CD14-positive monocyte (primary cell): Measurements from ENCODE around the gene TSG101. TPM values are rescaled to one million over a fixed set of nuclear protein-coding genes. Genes with fewer than 3 reads are reported as not detected.

Experiments
- DNase-seq, 3 donors: peaks; one replicate each; pipeline ENCODE4 v3.0.0-alpha.2; 2011 to 2022
- H2AFZ ChIP-seq: 2 replicates; pipeline ENCODE4 v1.6.0; 2012; ENCODE audit warnings: mild to moderate bottlenecking, low read depth, low read length, inconsistent platforms; ENCODE audit not compliant: insufficient read depth, poor library complexity, severe bottlenecking
- H3K27ac ChIP-seq, 2 donors: 1 replicate in 1 of 2; 2 replicates in 1 of 2; pipeline ENCODE4 v1.5.1; 2012 to 2013; ENCODE audit warnings: low read length in 2 of 2, control low read depth in 1 of 2, inconsistent platforms in 1 of 2, low read depth in 1 of 2, mild to moderate bottlenecking in 1 of 2
- H3K27me3 ChIP-seq, 2 donors: one replicate each; pipeline versions ENCODE4 v1.6.0 to v1.6.1; 2011 to 2013; ENCODE audit warnings: low read length in 2 of 2; ENCODE audit not compliant: control insufficient read depth in 2 of 2, insufficient read depth in 2 of 2
- H3K36me3 ChIP-seq, 2 donors: replicated peaks in 1 of 2; 1 replicate in 1 of 2; 2 replicates in 1 of 2; pipeline versions ENCODE4 v1.5.1 to v1.6.1; 2012 to 2013; ENCODE audit warnings: low read length in 2 of 2, control low read depth in 1 of 2, inconsistent platforms in 1 of 2, mild to moderate bottlenecking in 1 of 2; ENCODE audit not compliant: insufficient read depth in 2 of 2, control insufficient read depth in 1 of 2
- H3K4me1 ChIP-seq, 2 donors: 1 replicate in 1 of 2; 2 replicates in 1 of 2; pipeline versions ENCODE4 v1.5.1 to v1.6.1; 2012 to 2013; ENCODE audit warnings: low read length in 2 of 2, control low read depth in 1 of 2, inconsistent platforms in 1 of 2, mild to moderate bottlenecking in 1 of 2, moderate library complexity in 1 of 2; ENCODE audit not compliant: insufficient read depth in 2 of 2, control insufficient read depth in 1 of 2
- H3K4me2 ChIP-seq: replicated peaks from 2 replicates; pipeline ENCODE3; 2012; ENCODE audit warnings: low read length, moderate library complexity, mild to moderate bottlenecking; ENCODE audit not compliant: poor library complexity, severe bottlenecking; ENCODE audit errors: extremely low read depth
- H3K4me3 ChIP-seq, 3 experiments: fragments of 200-600 bp in 1 of 3; sonication (generic) in 1 of 3; replicated peaks in 1 of 3; 1 replicate in 2 of 3; 2 replicates in 1 of 3; pipeline ENCODE4 v1.5.1; 2011 to 2013; ENCODE audit warnings: low read length in 3 of 3, mild to moderate bottlenecking in 3 of 3, control low read depth in 2 of 3, low read depth in 2 of 3, inconsistent platforms in 1 of 3, moderate library complexity in 1 of 3
- H3K79me2 ChIP-seq: 2 replicates; pipeline ENCODE4 v1.6.0; 2012; ENCODE audit warnings: mild to moderate bottlenecking, control low read depth, inconsistent platforms, low read length, moderate library complexity; ENCODE audit not compliant: insufficient read depth
- H3K9ac ChIP-seq: 2 replicates; pipeline ENCODE4 v1.6.0; 2017; ENCODE audit warnings: low read length, mild to moderate bottlenecking; ENCODE audit not compliant: insufficient read depth, poor library complexity, severe bottlenecking
- H3K9me3 ChIP-seq, 2 donors: replicated peaks in 1 of 2; 1 replicate in 1 of 2; 2 replicates in 1 of 2; pipeline versions ENCODE4 v1.5.1 to v1.6.1; 2012 to 2013; ENCODE audit warnings: low read length in 2 of 2, control low read depth in 1 of 2; ENCODE audit not compliant: control insufficient read depth in 1 of 2, insufficient read depth in 1 of 2
- H4K20me1 ChIP-seq: 2 replicates; pipeline ENCODE4 v1.6.0; 2012; ENCODE audit warnings: mild to moderate bottlenecking, low read length, control low read depth, moderate library complexity; ENCODE audit not compliant: insufficient read depth
- H3K27ac Mint-ChIP-seq, 7 donors: one replicate each; pipeline ENCODE4 v1.8.0; 2020; ENCODE audit warnings: mild to moderate bottlenecking in 7 of 7, mixed read lengths in 7 of 7, moderate library complexity in 6 of 7, inconsistent platforms in 2 of 7
- H3K27me3 Mint-ChIP-seq, 3 donors: one replicate each; pipeline ENCODE4 v1.8.0; 2021 to 2022; ENCODE audit warnings: low read depth in 3 of 3, mild to moderate bottlenecking in 3 of 3, mixed read lengths in 3 of 3, moderate library complexity in 3 of 3, inconsistent platforms in 1 of 3
- H3K36me3 Mint-ChIP-seq, 2 donors: one replicate each; pipeline ENCODE4 v1.8.0; 2020; ENCODE audit warnings: mixed read lengths in 2 of 2, inconsistent platforms in 1 of 2, mild to moderate bottlenecking in 1 of 2
- H3K4me1 Mint-ChIP-seq: one replicate; pipeline ENCODE4 v1.8.0; 2020; ENCODE audit warnings: mild to moderate bottlenecking, mixed read lengths
- H3K4me3 Mint-ChIP-seq, 2 donors: one replicate each; pipeline ENCODE4 v1.8.0; 2020; ENCODE audit warnings: mild to moderate bottlenecking in 2 of 2, mixed read lengths in 2 of 2, moderate library complexity in 1 of 2
- H3K9me3 Mint-ChIP-seq, 7 donors: one replicate each; pipeline ENCODE4 v1.8.0; 2020 to 2022; ENCODE audit warnings: mixed read lengths in 7 of 7, mild to moderate bottlenecking in 6 of 7, moderate library complexity in 6 of 7, inconsistent platforms in 2 of 7
- WGBS: methylation state at CpG from one replicate; pipeline ENCODE4 v1.1.5; 2013; ENCODE audit warnings: missing lambda C conversion rate; ENCODE audit not compliant: insufficient coverage; 5-methylcytosine and 5-hydroxymethylcytosine counted together
- intact Hi-C, 2 donors: fragments of 100-400 bp; cut with micrococcal nuclease; formaldehyde crosslinking; loops; one replicate each; pipeline versions ENCODE4 v1.15.0 to v1.15.1; 2023
- polyA plus RNA-seq, 3 donors: library from polyadenylated mRNA; depleted of rRNA in 1 of 3; unstranded in 2 of 3; stranded (reverse) in 1 of 3; fragments of 300-500 nt in 2 of 3; fragments of >200 nt in 1 of 3; fragmentation: Illumina TruSeq in 2 of 3; gene quantifications; 1 replicate in 2 of 3; 2 replicates in 1 of 3; pipeline ENCODE4 v1.2.3, GENCODE V29; 2012 to 2021
- TF ChIP-seq, protein P1 (sequence below): fragments of 200-600 bp; IDR thresholded peaks from one replicate; pipeline ENCODE4 v1.8.0; 2022; ENCODE audit warnings: antibody characterized with exemption, mild to moderate bottlenecking

TSG101 gene
- polyA plus RNA-seq, 3 donors = 76.7 to 116 (median 112) TPM

DNA sequence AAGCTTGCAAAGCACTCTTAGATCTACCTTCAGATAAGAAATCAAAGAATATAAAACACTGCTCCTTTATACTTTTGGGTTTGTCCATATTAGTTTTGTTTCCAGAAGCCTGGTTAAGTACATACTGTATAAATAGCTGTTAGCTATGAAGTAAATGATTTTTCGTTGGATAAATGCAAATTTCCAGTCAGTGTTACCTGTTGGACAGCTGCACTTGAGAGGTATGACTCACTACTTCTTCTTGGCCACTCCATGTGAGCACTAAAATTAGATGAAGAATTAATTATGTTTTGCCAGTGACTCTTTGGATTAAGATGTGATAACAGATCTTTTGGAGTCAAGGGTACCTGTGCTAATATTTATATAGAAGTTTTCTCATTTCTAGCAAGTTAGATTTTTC lies 9.5 kb upstream of the TSG101 start:
- Histone ChIP-seq H3K4me1 (no peaks in the 10 kb centered on the region), H3K4me3 (no peak overlapping the region), H3K27ac (no peak overlapping the region), H3K79me2 (no peaks in the 10 kb centered on the region), H3K27me3 (no peaks in the 10 kb centered on the region), H2AFZ (no peak overlapping the region), H3K36me3 (peaks cover 52 to 86% of the 10 kb centered on the region in 2 donors), H3K4me2 (no peak overlapping the region), H3K9ac (no peak overlapping the region), H3K9me3 (no peaks in the 10 kb centered on the region), H4K20me1 (no peaks in the 10 kb centered on the region)
- Mint-ChIP-seq H3K9me3 (no peaks in the 10 kb centered on the region), H3K4me1 (peaks cover 3% of the 10 kb centered on the region), H3K27ac (no peak overlapping the region), H3K4me3 (no peak overlapping the region), H3K27me3 (no peaks in the 10 kb centered on the region), H3K36me3 (peaks cover 48 to 63% of the 10 kb centered on the region in 2 donors)
- intact Hi-C loops = no loop called here
- WGBS = 88% methylated on average over 1 of the region's 1 CpG
- DNase-seq = no peak
- TF ChIP-seq, protein P1, sequence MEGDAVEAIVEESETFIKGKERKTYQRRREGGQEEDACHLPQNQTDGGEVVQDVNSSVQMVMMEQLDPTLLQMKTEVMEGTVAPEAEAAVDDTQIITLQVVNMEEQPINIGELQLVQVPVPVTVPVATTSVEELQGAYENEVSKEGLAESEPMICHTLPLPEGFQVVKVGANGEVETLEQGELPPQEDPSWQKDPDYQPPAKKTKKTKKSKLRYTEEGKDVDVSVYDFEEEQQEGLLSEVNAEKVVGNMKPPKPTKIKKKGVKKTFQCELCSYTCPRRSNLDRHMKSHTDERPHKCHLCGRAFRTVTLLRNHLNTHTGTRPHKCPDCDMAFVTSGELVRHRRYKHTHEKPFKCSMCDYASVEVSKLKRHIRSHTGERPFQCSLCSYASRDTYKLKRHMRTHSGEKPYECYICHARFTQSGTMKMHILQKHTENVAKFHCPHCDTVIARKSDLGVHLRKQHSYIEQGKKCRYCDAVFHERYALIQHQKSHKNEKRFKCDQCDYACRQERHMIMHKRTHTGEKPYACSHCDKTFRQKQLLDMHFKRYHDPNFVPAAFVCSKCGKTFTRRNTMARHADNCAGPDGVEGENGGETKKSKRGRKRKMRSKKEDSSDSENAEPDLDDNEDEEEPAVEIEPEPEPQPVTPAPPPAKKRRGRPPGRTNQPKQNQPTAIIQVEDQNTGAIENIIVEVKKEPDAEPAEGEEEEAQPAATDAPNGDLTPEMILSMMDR = no peak

DNA sequence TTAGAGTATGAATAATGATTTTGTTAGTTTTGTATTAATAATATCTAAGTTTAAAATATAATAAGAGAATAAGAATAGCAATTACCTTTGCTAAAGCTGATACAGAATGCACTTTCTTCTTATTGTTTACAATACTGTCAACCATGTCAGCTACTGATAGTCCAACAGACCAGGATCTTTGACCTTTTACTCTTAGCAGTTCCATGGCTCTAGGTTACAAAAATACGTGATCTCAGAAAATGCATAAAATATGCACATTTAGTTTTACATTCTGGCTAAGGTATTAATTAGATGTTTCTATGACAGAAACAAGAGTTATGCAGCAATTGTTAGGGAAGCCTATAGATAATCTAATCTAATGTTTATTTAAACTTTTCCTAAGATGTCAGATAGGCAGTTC lies 7.5 kb upstream of the TSG101 start:
- Histone ChIP-seq H3K27ac (no peak overlapping the region), H3K9me3 (no peaks in the 10 kb centered on the region), H4K20me1 (no peaks in the 10 kb centered on the region), H3K27me3 (no peaks in the 10 kb centered on the region), H3K9ac (no peak overlapping the region), H3K36me3 (peaks cover 47 to 73% of the 10 kb centered on the region in 2 donors), H3K4me3 (no peak overlapping the region), H3K4me1 (no peaks in the 10 kb centered on the region), H2AFZ (no peak overlapping the region), H3K4me2 (no peak overlapping the region), H3K79me2 (no peaks in the 10 kb centered on the region)
- Mint-ChIP-seq H3K36me3 (peaks cover 44 to 62% of the 10 kb centered on the region in 2 donors), H3K4me3 (no peak overlapping the region), H3K9me3 (no peaks in the 10 kb centered on the region), H3K27ac (no peak overlapping the region), H3K4me1 (no peaks in the 10 kb centered on the region), H3K27me3 (no peaks in the 10 kb centered on the region)
- no peak for DNase-seq
- TF ChIP-seq, protein P1 = no peak
- WGBS = no CpG with 5 or more reads among the region's 1 CpG
- intact Hi-C loops = no loop called here
